Lung microvascular endothelial cell (primary cell): ENCODE data around the gene SCAF11. TPM values are rescaled to one million over a fixed set of nuclear protein-coding genes. Genes with fewer than 3 reads are reported as not detected.
A peak's percentile ranks its signal among the peaks of the same experiment; 100 is the strongest.

Experiments used
- DNase-seq, 2 donors: peaks; one replicate each; pipeline versions ENCODE4 v3.0.0 to v3.0.0-alpha.2; 2010; ENCODE audit warnings: low read depth in 2 of 2
- total RNA-seq: library from RNA; depleted of rRNA; stranded (reverse); fragments of >200 nt; gene quantifications from 2 replicates; pipeline ENCODE4 v1.2.1, GENCODE V29; 2014

SCAF11 gene
- total RNA-seq, 1 donor from 2014 or later, result 44.0 TPM

- DNase-seq, result no peak
Observed at GRCh38 chr12:45980540-45980939, 9.8 kb downstream of the SCAF11 start.

- DNase-seq, result no peak
Observed at GRCh38 chr12:45978108-45978507, 12.3 kb downstream of the SCAF11 start.

- no peak for DNase-seq
Observed at GRCh38 chr12:45977620-45978019, 12.8 kb downstream of the SCAF11 start.

- DNase-seq, result no peak
Observed at GRCh38 chr12:45975506-45975905, 14.9 kb downstream of the SCAF11 start.

- no peak for DNase-seq
Observed at GRCh38 chr12:45974883-45975282, 15.5 kb downstream of the SCAF11 start.

GRCh38 chr12:45974171-45974719 is 16.1 kb downstream of the SCAF11 start:
- DNase-seq, result no peak

- peak in 1 of 2 donors; percentile 39 for DNase-seq
Observed at GRCh38 chr12:45973526-45973925, 16.8 kb downstream of the SCAF11 start.

GRCh38 chr12:45970391-45970790 is 20.0 kb downstream of the SCAF11 start:
- no peak for DNase-seq

GRCh38 chr12:45969084-45969483 is 21.3 kb downstream of the SCAF11 start:
- DNase-seq, result no peak

GRCh38 chr12:45966486-45966885 is 23.9 kb downstream of the SCAF11 start:
- peak; percentile 12 to 64 for DNase-seq

GRCh38 chr12:45962553-45963325 is 27.6 kb downstream of the SCAF11 start:
- peak in 1 of 2 donors; percentile 57 for DNase-seq

- DNase-seq, result no peak
Observed at GRCh38 chr12:45959728-45960127, 30.6 kb downstream of the SCAF11 start.

- no peak for DNase-seq
Observed at GRCh38 chr12:45959025-45959424, 31.3 kb downstream of the SCAF11 start.

GRCh38 chr12:45948546-45948945 is 41.8 kb downstream of the SCAF11 start:
- DNase-seq, result no peak

GRCh38 chr12:45946435-45946834 is 43.9 kb downstream of the SCAF11 start:
- DNase-seq, result no peak

- DNase-seq, result no peak
Observed at GRCh38 chr12:45944771-45945170, 45.6 kb downstream of the SCAF11 start.

- DNase-seq, result no peak
Observed at GRCh38 chr12:45939759-45940158, 50.6 kb downstream of the SCAF11 start.

- DNase-seq, result peak in 1 of 2 donors; percentile 37
Observed at GRCh38 chr12:45938566-45938965, 51.8 kb downstream of the SCAF11 start.

- no peak for DNase-seq
Observed at GRCh38 chr12:45934956-45935355, 55.4 kb downstream of the SCAF11 start.

GRCh38 chr12:45933504-45933903 is 56.9 kb downstream of the SCAF11 start:
- DNase-seq, result peak; percentile 9 to 15

GRCh38 chr12:45930369-45930768 is 60.0 kb downstream of the SCAF11 start:
- DNase-seq, result no peak

GRCh38 chr12:45928309-45928708 is 62.1 kb downstream of the SCAF11 start:
- no peak for DNase-seq

- DNase-seq, result no peak
Observed at GRCh38 chr12:45918818-45919217, 71.6 kb downstream of the SCAF11 start.
